Erythroblast (primary cell): Measurements from ENCODE around the gene DPAGT1.

Experiments
- GATA1 ChIP-seq: IDR thresholded peaks from 2 replicates; pipeline ENCODE4 v1.6.1; 2011; ENCODE audit warnings: low read depth, mild to moderate bottlenecking, control low read depth, low read length, moderate library complexity
- POLR2A ChIP-seq: IDR thresholded peaks from 2 replicates; pipeline ENCODE4 v1.6.1; 2011; ENCODE audit warnings: mild to moderate bottlenecking, low read length

DNA sequence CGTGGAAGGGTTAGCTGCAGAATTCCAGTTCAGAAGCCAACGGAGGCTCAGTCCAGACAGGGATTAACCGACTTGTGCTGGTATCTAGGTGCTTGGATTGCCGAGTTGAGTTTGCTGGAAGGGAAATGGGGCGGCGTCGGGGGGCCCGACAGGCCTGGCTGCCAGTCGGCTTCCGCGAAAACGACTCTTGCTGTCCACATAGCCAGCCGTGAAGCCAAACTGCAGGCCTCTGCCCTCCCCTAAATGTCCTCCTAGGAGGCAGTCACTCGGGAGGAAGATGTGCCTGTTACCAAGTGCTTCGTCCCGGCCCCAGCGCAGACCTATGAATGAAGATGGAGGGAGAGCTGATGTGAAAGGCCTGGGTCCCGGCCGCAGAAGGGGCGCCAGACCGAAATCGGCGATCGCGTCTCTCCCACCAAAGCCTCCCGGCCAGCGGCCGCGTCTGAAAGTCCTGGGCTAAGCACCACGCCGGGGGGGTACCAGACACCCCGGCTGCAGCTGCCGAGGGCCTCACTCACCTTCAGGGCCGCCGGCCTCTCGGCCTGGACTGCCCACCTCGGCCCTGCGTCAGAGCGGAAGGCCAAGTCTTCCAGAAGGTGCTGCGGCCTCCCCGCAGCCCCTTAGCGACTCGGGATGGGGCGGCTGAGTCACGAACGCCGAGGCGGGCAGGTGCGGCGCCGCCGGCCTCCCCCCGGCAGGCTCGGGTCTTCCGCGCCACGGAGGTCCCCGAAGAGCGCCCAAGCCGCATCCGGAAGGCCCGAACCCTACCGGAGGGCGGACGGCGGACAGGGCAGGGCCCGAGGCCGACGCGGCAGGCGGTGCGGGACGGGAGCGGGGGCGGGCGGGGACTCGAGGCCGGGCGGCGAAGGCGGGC, 7.5 kb downstream of the DPAGT1 start:
- TF ChIP-seq POLR2A (peak; percentile 87), GATA1 (no peak)
